Ovary (tissue), 9 donors: ENCODE results near the gene OR4K5. TPM values are rescaled to one million over a fixed set of nuclear protein-coding genes. Genes with fewer than 3 reads are reported as not detected.

Experiments used
- DNase-seq, 5 donors: peaks; one replicate each; pipeline ENCODE4 v3.0.0-alpha.2; 2019 to 2020
- H3K27ac ChIP-seq, 2 donors: fragments of 200-600 bp; one replicate each; pipeline versions ENCODE4 v1.5.1 to v1.8.0; 2019 to 2022
- H3K27me3 ChIP-seq: fragments of 200-600 bp; one replicate; pipeline ENCODE4 v1.8.0; 2022
- H3K36me3 ChIP-seq: fragments of 200-600 bp; sonication (generic); one replicate; pipeline ENCODE4 v1.5.1; 2019
- H3K4me1 ChIP-seq: one replicate; pipeline ENCODE4 v1.8.1; 2013; ENCODE audit warnings: mild to moderate bottlenecking, moderate library complexity; ENCODE audit not compliant: insufficient read depth
- H3K4me3 ChIP-seq: fragments of 200-600 bp; sonication (generic); one replicate; pipeline ENCODE4 v1.5.1; 2017
- H3K9me3 ChIP-seq, 2 donors: fragments of 200-600 bp in 1 of 2; sonication (generic) in 1 of 2; one replicate each; pipeline versions ENCODE4 v1.5.1 to v1.8.1; 2013 to 2019; ENCODE audit warnings: mild to moderate bottlenecking in 1 of 2, moderate library complexity in 1 of 2
- EP300 ChIP-seq: sonication (generic); formaldehyde crosslinking; IDR thresholded peaks from one replicate; pipeline ENCODE4 v1.6.1; 2017; ENCODE audit warnings: antibody characterized with exemption
- POLR2A ChIP-seq: fragments of 450-650 bp; IDR thresholded peaks from one replicate; pipeline ENCODE4 v1.6.1; 2017; ENCODE audit warnings: antibody characterized with exemption, mild to moderate bottlenecking, moderate library complexity
- WGBS, 3 donors: extraction: QIAGEN DNeasy Blood & Tissue Kit in 1 of 3; methylation state at CpG; one replicate each; pipeline versions ENCODE4 v1.1.5 to v1.1.7; 2013 to 2017; 5-methylcytosine and 5-hydroxymethylcytosine counted together
- intact Hi-C, 4 donors: fragments of 100-400 bp; cut with DNase I; formaldehyde crosslinking; loops; one replicate each; pipeline versions ENCODE4 v1.11.0 to v1.15.1; 2022 to 2023
- polyA plus RNA-seq, 2 donors: library from polyadenylated mRNA; stranded (reverse); fragments of 200-250 nt in 1 of 2; fragments of 350-450 nt in 1 of 2; fragmentation: Illumina TruSeq in 1 of 2; extraction: RNeasy Lipid Tissue Mini Kit (QIAGEN cat#74804) in 1 of 2; gene quantifications; one replicate each; pipeline ENCODE4 v1.2.3, GENCODE V29; 2013 to 2014
- total RNA-seq, 7 donors: library from RNA; depleted of rRNA in 2 of 7; stranded (reverse); fragments of >200 nt in 2 of 7; fragmentation: NEBNext Ultra II Directional in 3 of 7; extraction: Animal tissue kit (Norgen Biotek cat#: 25700) in 3 of 7; gene quantifications; one replicate each; pipeline versions ENCODE4 v1.1.0 to v1.2.4, GENCODE V29; 2016 to 2023
- TF ChIP-seq, protein P1 (sequence below), 3 donors: fragments of 450-650 bp in 2 of 3; fragments of 200-600 bp in 1 of 3; IDR thresholded peaks; one replicate each; pipeline versions ENCODE4 v1.5.1 to v1.8.0; 2016 to 2022; ENCODE audit warnings: antibody characterized with exemption in 3 of 3, mild to moderate bottlenecking in 1 of 3
- donor health status: DM: no; HTN: no; CAD: no; lungs with moderate emphysema.
- donor health status: DM: no; HTN: no; CAD: no.
- donor health status: Bipolar disorder and iron deficiency.
- donor health status: DM: yes; HTN: yes; CAD: no.
- donor health status: DM: no; HTN: no; CAD: no.
- donor health status: DM: yes; HTN: yes; CAD: no.

The OR4K5 gene
- total and polyA plus RNA-seq, 9 donors = not detected

DNA sequence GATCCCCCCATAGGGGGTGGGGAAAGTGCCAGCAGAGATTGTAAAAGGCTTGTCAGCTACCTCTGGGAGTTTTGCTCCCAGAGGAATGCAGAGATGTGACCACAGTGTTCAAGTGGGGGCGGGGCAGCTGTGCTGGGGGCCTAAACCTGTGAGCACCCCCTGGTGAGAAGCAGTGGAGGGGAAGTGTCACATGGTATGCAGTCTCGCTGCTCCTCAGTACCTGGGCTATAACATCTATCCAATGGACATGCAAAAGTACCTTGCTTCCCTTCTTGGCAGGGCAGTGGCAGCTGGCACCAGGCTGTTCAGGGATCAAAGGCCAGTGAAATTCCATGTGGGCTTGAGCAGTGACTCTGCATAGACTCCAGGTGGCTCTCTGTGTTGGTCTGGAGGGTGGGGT lies 25.1 kb upstream of the OR4K5 start:
- H3K9me3 ChIP-seq = no peaks in the 10 kb centered on the region
- TF ChIP-seq EP300 (no peak), POLR2A (no peak)
- TF ChIP-seq, protein P1, sequence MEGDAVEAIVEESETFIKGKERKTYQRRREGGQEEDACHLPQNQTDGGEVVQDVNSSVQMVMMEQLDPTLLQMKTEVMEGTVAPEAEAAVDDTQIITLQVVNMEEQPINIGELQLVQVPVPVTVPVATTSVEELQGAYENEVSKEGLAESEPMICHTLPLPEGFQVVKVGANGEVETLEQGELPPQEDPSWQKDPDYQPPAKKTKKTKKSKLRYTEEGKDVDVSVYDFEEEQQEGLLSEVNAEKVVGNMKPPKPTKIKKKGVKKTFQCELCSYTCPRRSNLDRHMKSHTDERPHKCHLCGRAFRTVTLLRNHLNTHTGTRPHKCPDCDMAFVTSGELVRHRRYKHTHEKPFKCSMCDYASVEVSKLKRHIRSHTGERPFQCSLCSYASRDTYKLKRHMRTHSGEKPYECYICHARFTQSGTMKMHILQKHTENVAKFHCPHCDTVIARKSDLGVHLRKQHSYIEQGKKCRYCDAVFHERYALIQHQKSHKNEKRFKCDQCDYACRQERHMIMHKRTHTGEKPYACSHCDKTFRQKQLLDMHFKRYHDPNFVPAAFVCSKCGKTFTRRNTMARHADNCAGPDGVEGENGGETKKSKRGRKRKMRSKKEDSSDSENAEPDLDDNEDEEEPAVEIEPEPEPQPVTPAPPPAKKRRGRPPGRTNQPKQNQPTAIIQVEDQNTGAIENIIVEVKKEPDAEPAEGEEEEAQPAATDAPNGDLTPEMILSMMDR (IDR thresholded peaks at IDR 0.05) = no peak
- no peak for DNase-seq
- H3K4me3 ChIP-seq = no peak overlapping the region
- H3K4me1 ChIP-seq = no peaks in the 10 kb centered on the region
- 34 to 51% (median 41%) methylated on average over 2 of the region's 2 CpGs for WGBS, 3 donors
- H3K36me3 ChIP-seq = no peaks in the 10 kb centered on the region
- H3K27ac ChIP-seq = no peak overlapping the region
- intact Hi-C loops = no loop called here
- H3K27me3 ChIP-seq = no peaks in the 10 kb centered on the region

GRCh38 chr14:19900999-19901398 lies 19.4 kb upstream of the OR4K5 start:
- H3K9me3 ChIP-seq = no peaks in the 10 kb centered on the region
- H3K27me3 ChIP-seq = no peaks in the 10 kb centered on the region
- WGBS, 3 donors = 43 to 65% (median 64%) methylated on average over 3 of the region's 3 CpGs
- DNase-seq = no peak
- intact Hi-C loops = no loop called here
- no peak overlapping the region for H3K4me3 ChIP-seq
- H3K4me1 ChIP-seq = no peaks in the 10 kb centered on the region
- H3K36me3 ChIP-seq = no peaks in the 10 kb centered on the region
- TF ChIP-seq POLR2A (no peak), EP300 (no peak)
- TF ChIP-seq, protein P1 (IDR thresholded peaks at IDR 0.05) = no peak
- H3K27ac ChIP-seq = no peak overlapping the region

DNA sequence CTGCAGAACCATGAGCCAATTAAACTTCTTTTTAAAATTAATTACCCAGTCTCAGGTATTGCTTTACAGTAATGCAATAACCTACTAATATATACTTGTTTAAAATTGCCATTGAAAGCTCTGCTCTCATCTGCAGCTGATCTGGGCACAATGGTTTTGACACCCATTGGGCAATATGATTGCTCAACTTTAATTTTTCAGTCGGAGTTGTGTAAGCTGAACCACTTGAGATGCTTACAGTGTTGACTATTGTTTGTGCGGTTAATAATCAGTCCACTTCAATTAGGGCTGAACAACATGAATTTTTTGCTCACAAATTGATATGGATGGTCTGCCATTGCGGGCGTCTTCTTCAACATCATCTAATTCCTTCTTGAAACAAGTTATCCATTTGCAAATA lies 18.0 kb upstream of the OR4K5 start:
- Histone ChIP-seq H3K4me3 (no peak overlapping the region), H3K36me3 (no peaks in the 10 kb centered on the region), H3K27ac (no peak overlapping the region), H3K27me3 (no peaks in the 10 kb centered on the region), H3K4me1 (no peaks in the 10 kb centered on the region), H3K9me3 (no peaks in the 10 kb centered on the region)
- TF ChIP-seq POLR2A (no peak), EP300 (no peak)
- TF ChIP-seq, protein P1 (IDR thresholded peaks at IDR 0.05) = no peak
- WGBS, 3 donors = 79 to 88% (median 79%) methylated on average over 4 of the region's 4 CpGs
- no peak for DNase-seq
- intact Hi-C loops = no loop called here

- Histone ChIP-seq H3K27ac (no peak overlapping the region), H3K4me1 (no peaks in the 10 kb centered on the region), H3K27me3 (no peaks in the 10 kb centered on the region), H3K36me3 (no peaks in the 10 kb centered on the region), H3K9me3 (no peaks in the 10 kb centered on the region), H3K4me3 (no peak overlapping the region)
- TF ChIP-seq POLR2A (no peak), EP300 (no peak)
- TF ChIP-seq, protein P1 (IDR thresholded peaks at IDR 0.05) = no peak
- intact Hi-C loops = no loop called here
- DNase-seq = no peak
These were observed 13.7 kb upstream of the OR4K5 start for GRCh38 chr14:19906665-19907064.

DNA sequence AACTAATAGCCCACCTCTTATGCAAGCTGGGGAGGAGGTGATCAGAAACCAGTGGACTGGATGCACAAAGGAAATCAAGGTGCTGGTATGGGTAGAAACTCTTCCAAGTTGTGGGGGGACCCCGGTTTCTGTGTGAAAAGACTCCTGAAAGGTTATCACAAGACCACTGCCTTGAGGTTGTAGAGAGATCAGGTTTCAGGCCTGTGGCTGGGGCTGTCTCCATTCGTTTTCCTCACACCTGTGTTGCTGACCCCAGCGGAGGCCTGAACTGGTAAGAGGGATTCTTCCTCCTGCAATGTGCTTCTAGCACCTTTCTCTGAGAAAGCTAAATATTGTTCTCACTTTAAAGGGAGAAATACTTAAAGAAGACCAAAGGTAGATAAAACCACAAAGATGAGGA lies 9.3 kb upstream of the OR4K5 start:
- 42 to 50% (median 46%) methylated on average over 3 of the region's 3 CpGs for WGBS, 3 donors
- Histone ChIP-seq H3K9me3 (no peaks in the 10 kb centered on the region), H3K4me1 (no peaks in the 10 kb centered on the region), H3K27me3 (no peaks in the 10 kb centered on the region), H3K27ac (no peak overlapping the region), H3K36me3 (no peaks in the 10 kb centered on the region), H3K4me3 (no peak overlapping the region)
- DNase-seq = no peak
- TF ChIP-seq, protein P1 (IDR thresholded peaks at IDR 0.05) = no peak
- TF ChIP-seq EP300 (no peak), POLR2A (no peak)
- intact Hi-C loops = no loop called here
